IPS-20b (cell line): ENCODE measurements around the gene EIF5A.
"Not testable (repeated sequence)": the region's sequence is repeated elsewhere in the genome, so short reads cannot be mapped to it uniquely, and the experiment has no call there.

Source experiments
- H3K27ac ChIP-seq: one replicate; pipeline ENCODE4 v1.5.1; 2013; ENCODE audit warnings: low read length
- H3K27me3 ChIP-seq: 2 replicates; pipeline ENCODE4 v1.6.1; 2013; ENCODE audit warnings: mild to moderate bottlenecking, low read length, inconsistent platforms; ENCODE audit not compliant: insufficient read depth
- H3K36me3 ChIP-seq: 2 replicates; pipeline ENCODE4 v1.6.1; 2013; ENCODE audit warnings: low read depth, mild to moderate bottlenecking, inconsistent platforms, low read length, moderate library complexity; ENCODE audit not compliant: insufficient read depth
- H3K4me1 ChIP-seq: 2 replicates; pipeline ENCODE4 v1.6.1; 2013; ENCODE audit warnings: mild to moderate bottlenecking, control low read depth, inconsistent platforms, low read length, moderate library complexity; ENCODE audit not compliant: insufficient read depth
- H3K4me3 ChIP-seq: 2 replicates; pipeline ENCODE4 v1.5.1; 2013; ENCODE audit warnings: mild to moderate bottlenecking, low read length, inconsistent platforms
- H3K9ac ChIP-seq: 2 replicates; pipeline ENCODE4 v1.6.1; 2013; ENCODE audit warnings: low read depth, mild to moderate bottlenecking, inconsistent platforms, low read length, moderate library complexity
- H3K9me3 ChIP-seq: 2 replicates; pipeline ENCODE4 v1.6.1; 2013; ENCODE audit warnings: mild to moderate bottlenecking, low read depth, low read length, inconsistent platforms; ENCODE audit not compliant: insufficient read depth

Gene EIF5A

GRCh38 chr17:7329374-7329996, 22.1 kb downstream of the EIF5A start:
- no peaks in the 10 kb centered on the region for H3K27me3 ChIP-seq
- peaks cover 3% of the 10 kb centered on the region; the same call in 1 of the 2 replicates for H3K4me1 ChIP-seq
- H3K27ac ChIP-seq = peak overlapping the region; percentile 67

GRCh38 chr17:7329997-7330637, 22.7 kb downstream of the EIF5A start:
- Histone ChIP-seq H3K4me3 (peak overlapping the region; percentile 78), H3K4me1 (peaks cover 3% of the 10 kb centered on the region; the same call in 1 of the 2 replicates), H3K9ac (peak overlapping the region; percentile 86; the same call in 1 of the 2 replicates), H3K9me3 (no peaks in the 10 kb centered on the region), H3K27ac (peak overlapping the region; percentile 67), H3K36me3 (peaks cover 18% of the 10 kb centered on the region), H3K27me3 (no peaks in the 10 kb centered on the region)

More at GRCh38 chr17:7329374-7329996, 22.1 kb downstream of the EIF5A start:
- Histone ChIP-seq H3K4me3 (peak overlapping the region; percentile 78), H3K36me3 (peaks cover 23% of the 10 kb centered on the region), H3K9ac (peak overlapping the region; percentile 86; the same call in 1 of the 2 replicates), H3K9me3 (no peaks in the 10 kb centered on the region)

- Histone ChIP-seq H3K27ac (peak overlapping the region; percentile 67), H3K4me3 (peak overlapping the region; percentile 78; the same call in 1 of the 2 replicates), H3K9ac (peak overlapping the region; percentile 86; the same call in 1 of the 2 replicates), H3K4me1 (peaks cover 3% of the 10 kb centered on the region; the same call in 1 of the 2 replicates), H3K9me3 (no peaks in the 10 kb centered on the region), H3K27me3 (no peaks in the 10 kb centered on the region), H3K36me3 (peaks cover 14% of the 10 kb centered on the region)
Measured at GRCh38 chr17:7330638-7331015, 23.2 kb downstream of the EIF5A start.

DNA sequence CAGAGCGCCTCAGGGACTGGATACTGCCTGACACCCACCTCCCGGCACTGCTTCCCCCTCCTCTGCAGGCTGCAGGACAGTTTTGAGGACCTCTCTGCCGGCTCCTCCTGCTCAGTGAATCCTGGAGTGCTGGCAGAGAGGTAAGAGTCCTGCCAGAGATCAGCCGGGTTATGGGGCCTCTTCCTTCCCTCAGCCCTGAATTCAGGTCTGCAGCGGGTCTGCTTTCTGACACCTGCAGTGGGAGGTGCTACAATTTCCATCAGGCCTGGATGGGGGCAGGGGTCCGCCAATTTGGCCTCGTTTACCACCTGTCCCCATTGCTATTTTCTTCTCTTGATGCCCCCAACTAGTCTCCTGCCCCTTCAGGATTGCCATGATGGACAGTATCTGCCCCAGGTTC, 24.7 kb downstream of the EIF5A start:
- Histone ChIP-seq H3K9ac (no peak overlapping the region), H3K27ac (no peak overlapping the region), H3K4me3 (no peak overlapping the region), H3K27me3 (no peaks in the 10 kb centered on the region), H3K36me3 (no peaks in the 10 kb centered on the region), H3K9me3 (no peaks in the 10 kb centered on the region), H3K4me1 (peaks cover 10% of the 10 kb centered on the region; the same call in 1 of the 2 replicates)

GRCh38 chr17:7332600-7333069, 25.2 kb downstream of the EIF5A start:
- H3K27ac ChIP-seq = not testable (repeated sequence)

GRCh38 chr17:7334938-7335538, 27.6 kb downstream of the EIF5A start:
- H3K27ac ChIP-seq = no peak overlapping the region
- no peak overlapping the region for H3K4me3 ChIP-seq
- no peaks in the 10 kb centered on the region for H3K36me3 ChIP-seq
- no peaks in the 10 kb centered on the region for H3K27me3 ChIP-seq
- no peaks in the 10 kb centered on the region for H3K9me3 ChIP-seq
- peaks cover 12% of the 10 kb centered on the region; the same call in 1 of the 2 replicates for H3K4me1 ChIP-seq
- no peak overlapping the region for H3K9ac ChIP-seq

More at GRCh38 chr17:7332600-7333069, 25.2 kb downstream of the EIF5A start:
- H3K27me3 ChIP-seq, H3K4me3 ChIP-seq, H3K9ac ChIP-seq, H3K9me3 ChIP-seq, H3K36me3 ChIP-seq: not testable (repeated sequence)
- H3K4me1 ChIP-seq = peaks cover 12% of the 10 kb centered on the region; the same call in 1 of the 2 replicates

DNA sequence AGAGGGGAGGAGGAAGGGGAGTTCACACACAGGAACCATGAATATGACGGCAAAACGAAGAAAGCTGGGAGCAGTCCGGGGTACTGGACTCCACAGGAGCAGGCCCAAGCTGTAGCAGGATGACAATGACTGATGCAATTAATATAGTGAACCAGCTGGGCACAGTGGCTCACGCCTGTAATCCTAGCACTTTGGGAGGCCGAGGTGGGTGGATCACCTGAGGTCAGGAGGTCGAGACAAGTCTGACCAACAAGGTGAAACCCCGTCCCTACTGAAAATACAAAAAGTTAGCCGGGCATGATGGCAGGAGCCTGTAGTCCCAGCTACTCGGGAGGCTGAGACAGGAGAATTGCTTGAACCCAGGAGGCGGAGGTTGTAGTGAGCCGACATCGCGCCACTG, 28.3 kb downstream of the EIF5A start:
- not testable (repeated sequence) for H3K9me3 ChIP-seq, H3K36me3 ChIP-seq, H3K4me3 ChIP-seq, H3K27ac ChIP-seq, H3K27me3 ChIP-seq, H3K4me1 ChIP-seq
- peak overlapping the region; percentile 82; the same call in 1 of the 2 replicates for H3K9ac ChIP-seq

DNA sequence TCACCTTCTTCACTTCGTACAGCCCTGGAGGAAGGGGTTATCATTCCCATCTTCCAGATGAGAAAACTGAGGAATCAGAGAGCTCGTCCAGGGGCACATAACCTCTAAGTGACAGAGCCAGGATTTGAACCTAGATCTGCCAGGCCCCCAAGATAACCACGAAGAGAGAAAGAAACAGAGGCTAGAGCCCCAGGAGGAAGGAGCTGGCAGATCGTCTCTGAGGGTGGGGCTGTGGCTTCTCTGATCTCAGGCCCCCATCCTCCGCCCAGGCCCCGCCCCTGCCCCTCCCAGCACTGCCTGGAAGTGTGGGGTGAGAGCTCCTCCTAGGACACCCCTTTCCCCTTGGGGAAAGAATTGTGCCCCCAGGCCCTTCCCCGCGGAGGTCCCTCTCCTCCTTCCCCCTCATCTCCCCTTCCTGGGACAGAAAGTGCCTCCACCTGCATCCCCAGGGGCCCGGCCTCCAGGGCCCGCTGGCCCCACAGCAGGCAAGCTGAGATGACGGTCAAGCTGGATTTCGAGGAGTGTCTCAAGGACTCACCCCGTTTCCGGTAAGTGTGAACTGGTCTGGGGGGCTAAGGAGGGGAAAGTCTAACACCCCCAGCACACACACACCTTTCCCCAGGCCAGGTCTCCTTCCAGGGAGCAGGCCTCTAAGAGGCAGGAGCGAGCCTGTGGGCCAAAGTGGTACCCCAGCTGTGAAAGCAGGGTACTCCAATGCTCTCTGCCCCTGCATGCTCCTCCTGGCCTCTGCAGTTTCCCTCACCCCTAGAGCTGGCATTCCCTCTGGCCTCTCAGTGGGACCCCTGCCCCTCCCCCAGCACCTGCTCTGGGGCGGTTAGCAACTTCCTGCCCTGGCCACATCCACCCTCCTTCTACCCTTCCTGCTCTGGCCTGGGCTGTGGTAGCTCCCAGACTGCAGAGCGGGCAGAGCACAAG, 29.1 kb downstream of the EIF5A start, which contains the start of gene ACAP1:
Gene ACAP1 (plus strand): TSS at position 290 of the 936 bp plus-strand sequence. CDS start 206 bp downstream, at position 496.
- H3K9me3 ChIP-seq = no peaks in the 10 kb centered on the region
- H3K9ac ChIP-seq = peak within 1 kb of the TSS; percentile 82; the same call in 1 of the 2 replicates
- peaks cover 9% of the 10 kb centered on the region; the same call in 1 of the 2 replicates for H3K4me1 ChIP-seq
- peak within 1 kb of the TSS; percentile 55; the same call in 1 of the 2 replicates for H3K4me3 ChIP-seq
- no peaks in the 10 kb centered on the region for H3K36me3 ChIP-seq
- H3K27ac ChIP-seq = peak within 1 kb of the TSS; percentile 94
- no peaks in the 10 kb centered on the region for H3K27me3 ChIP-seq

- not testable (repeated sequence) for H3K9me3 ChIP-seq, H3K27me3 ChIP-seq, H3K36me3 ChIP-seq, H3K27ac ChIP-seq, H3K9ac ChIP-seq, H3K4me1 ChIP-seq
- peak overlapping the region; percentile 55; the same call in 1 of the 2 replicates for H3K4me3 ChIP-seq
Measured at GRCh38 chr17:7337600-7337999, 30.2 kb downstream of the EIF5A start.

GRCh38 chr17:7340179-7340578, 32.8 kb downstream of the EIF5A start:
- H3K9ac ChIP-seq = no peak overlapping the region

DNA sequence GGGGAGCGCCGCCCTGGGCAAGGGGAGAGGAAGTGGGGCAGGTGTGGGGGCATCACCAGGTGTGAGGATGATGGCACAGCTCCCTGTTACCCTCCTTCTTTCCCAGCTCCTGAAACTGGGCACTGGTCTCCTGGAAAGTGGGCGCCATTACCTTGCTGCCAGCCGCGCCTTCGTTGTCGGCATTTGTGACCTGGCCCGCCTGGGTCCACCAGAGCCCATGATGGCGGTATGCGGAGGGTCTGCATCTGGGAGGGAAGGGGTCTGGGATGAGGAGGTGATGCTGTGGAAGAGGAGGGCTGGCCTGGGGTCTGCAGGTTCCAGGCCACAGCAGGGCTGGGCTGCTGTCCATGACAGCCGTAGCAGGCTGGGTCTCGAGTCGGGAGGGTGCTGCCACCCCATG, 34.4 kb downstream of the EIF5A start:
- Histone ChIP-seq H3K36me3 (no peaks in the 10 kb centered on the region), H3K9ac (no peak overlapping the region), H3K27me3 (no peaks in the 10 kb centered on the region), H3K4me3 (no peak overlapping the region), H3K27ac (no peak overlapping the region), H3K4me1 (0 out of 2 replicates have a peak, but pooled peaks cover 4% of the 10 kb centered on the region), H3K9me3 (no peaks in the 10 kb centered on the region)

More at GRCh38 chr17:7340179-7340578, 32.8 kb downstream of the EIF5A start:
- no peaks in the 10 kb centered on the region for H3K27me3 ChIP-seq
- no peak overlapping the region for H3K27ac ChIP-seq
- H3K9me3 ChIP-seq = no peaks in the 10 kb centered on the region
- H3K4me3 ChIP-seq = no peak overlapping the region
- H3K36me3 ChIP-seq = no peaks in the 10 kb centered on the region
- peaks cover 9% of the 10 kb centered on the region; the same call in 1 of the 2 replicates for H3K4me1 ChIP-seq
